Right cardiac atrium (tissue), 5 donors: ENCODE results near the gene STKLD1. TPM values are rescaled to one million over a fixed set of nuclear protein-coding genes. Genes with fewer than 3 reads are reported as not detected.
"Not testable (repeated sequence)": the region's sequence is repeated elsewhere in the genome, so short reads cannot be mapped to it uniquely, and the experiment has no call there.

Source experiments
- ATAC-seq, 2 donors: fragments of 200-7000 bp; cut with Tn5 transposase; one replicate each; pipeline versions ENCODE4 v1.8.0 to v1.9.1; 2020; ENCODE audit warnings: moderate library complexity in 2 of 2, mild to moderate bottlenecking in 1 of 2
- DNase-seq, 3 donors: peaks; one replicate each; pipeline ENCODE4 v3.0.0-alpha.2; 2020
- H3K27ac ChIP-seq: one replicate; pipeline ENCODE4 v1.5.1; 2013; ENCODE audit warnings: mild to moderate bottlenecking, low read length, control low read depth, moderate library complexity
- H3K27me3 ChIP-seq: one replicate; pipeline ENCODE4 v1.6.1; 2013; ENCODE audit not compliant: control insufficient read depth, insufficient read depth
- H3K4me1 ChIP-seq: one replicate; pipeline ENCODE4 v1.6.1; 2013; ENCODE audit warnings: low read length; ENCODE audit not compliant: control insufficient read depth, insufficient read depth
- H3K4me3 ChIP-seq: one replicate; pipeline ENCODE4 v1.5.1; 2013; ENCODE audit warnings: low read length, control low read depth
- H3K9me3 ChIP-seq: one replicate; pipeline ENCODE4 v1.6.1; 2013; ENCODE audit warnings: low read length; ENCODE audit not compliant: control insufficient read depth
- WGBS: extraction: QIAGEN DNeasy Blood & Tissue Kit; methylation state at CpG from one replicate; pipeline ENCODE4 v1.1.7; 2013; 5-methylcytosine and 5-hydroxymethylcytosine counted together
- intact Hi-C, 4 donors: fragments of 100-400 bp; cut with DNase I; formaldehyde crosslinking; loops; one replicate each; pipeline versions ENCODE4 v1.11.0 to v1.14.0; 2022 to 2023
- polyA plus RNA-seq: library from polyadenylated mRNA; stranded (reverse); fragments of 200-250 nt; gene quantifications from one replicate; pipeline ENCODE4 v1.2.3, GENCODE V29; 2013
- total RNA-seq, 4 donors: library from RNA; stranded (reverse); fragmentation: NEBNext Ultra II Directional; extraction: Animal tissue kit (Norgen Biotek cat#: 25700); gene quantifications; one replicate each; pipeline ENCODE4 v1.2.1, GENCODE V29; 2021
- donor health status: healthy with polysubstance abuse.
- donor health status: DM: no; HTN: yes; CAD: no.
- donor health status: DM: no; HTN: no; CAD: no.
- donor health status: DM: no; HTN: yes; CAD: no; lungs with severe emphysema.
- donor health status: DM: yes; HTN: yes; CAD: no.

STKLD1 gene
- total and polyA plus RNA-seq, 5 donors = 0.31 to 1.3 (median 0.70) TPM; not detected in 1

GRCh38 chr9:133367221-133367620 lies 8.9 kb upstream of the STKLD1 start:
- Histone ChIP-seq H3K4me1 (peaks cover 20% of the 10 kb centered on the region), H3K27ac (no peak overlapping the region), H3K27me3 (no peaks in the 10 kb centered on the region), H3K4me3 (no peak overlapping the region), H3K9me3 (no peaks in the 10 kb centered on the region)
- no peak for ATAC-seq
- intact Hi-C loops = no loop called here
- 90% methylated on average over 22 of the region's 22 CpGs for WGBS
- DNase-seq = peak in 1 of 3 donors; percentile 47

- Histone ChIP-seq H3K4me1 (peaks cover 24% of the 10 kb centered on the region), H3K27me3 (no peaks in the 10 kb centered on the region), H3K9me3 (no peaks in the 10 kb centered on the region), H3K4me3 (no peak overlapping the region), H3K27ac (no peak overlapping the region)
- WGBS = 77% methylated on average over 10 of the region's 10 CpGs
- intact Hi-C loops = no loop called here
- ATAC-seq (peak in 1 of 2 donors; percentile 19), DNase-seq (peak in 1 of 3 donors; percentile 37)
Measured at GRCh38 chr9:133367778-133368177, 8.4 kb upstream of the STKLD1 start.

GRCh38 chr9:133368249-133368881 lies 7.8 kb upstream of the STKLD1 start:
- Histone ChIP-seq H3K4me1 (peaks cover 27% of the 10 kb centered on the region), H3K4me3 (no peak overlapping the region), H3K27ac (no peak overlapping the region), H3K9me3 (no peaks in the 10 kb centered on the region), H3K27me3 (no peaks in the 10 kb centered on the region)
- ATAC-seq (peak in 1 of 2 donors; percentile 7), DNase-seq (peak in 1 of 3 donors; percentile 28)
- intact Hi-C loops = no loop called here
- WGBS = 64% methylated on average over 18 of the region's 18 CpGs

DNA sequence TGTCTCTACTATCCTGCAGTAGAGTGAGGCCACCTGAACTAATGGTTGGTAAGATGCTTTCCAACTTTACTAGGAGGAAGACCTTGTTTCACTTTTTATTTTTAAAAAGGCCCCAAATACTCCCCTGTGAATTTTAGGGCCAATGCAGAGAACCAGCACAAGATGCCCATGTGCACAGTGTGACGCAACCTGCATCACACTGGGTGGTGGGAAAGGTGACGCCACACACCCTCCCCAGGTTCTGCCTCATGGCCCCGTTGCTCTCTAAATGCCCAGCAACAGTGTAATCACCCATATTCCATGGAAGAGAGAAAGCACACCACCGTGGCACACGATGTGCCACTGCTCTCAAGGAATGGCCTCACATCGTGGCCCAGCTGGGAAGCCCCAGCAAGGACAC lies 6.7 kb upstream of the STKLD1 start:
- H3K27me3 ChIP-seq = no peaks in the 10 kb centered on the region
- H3K4me3 ChIP-seq = no peak overlapping the region
- no peak for DNase-seq
- 80% methylated on average over 6 of the region's 6 CpGs for WGBS
- peaks cover 27% of the 10 kb centered on the region for H3K4me1 ChIP-seq
- H3K27ac ChIP-seq = no peak overlapping the region
- no peaks in the 10 kb centered on the region for H3K9me3 ChIP-seq
- ATAC-seq = no peak
- intact Hi-C loops = no loop called here

DNA sequence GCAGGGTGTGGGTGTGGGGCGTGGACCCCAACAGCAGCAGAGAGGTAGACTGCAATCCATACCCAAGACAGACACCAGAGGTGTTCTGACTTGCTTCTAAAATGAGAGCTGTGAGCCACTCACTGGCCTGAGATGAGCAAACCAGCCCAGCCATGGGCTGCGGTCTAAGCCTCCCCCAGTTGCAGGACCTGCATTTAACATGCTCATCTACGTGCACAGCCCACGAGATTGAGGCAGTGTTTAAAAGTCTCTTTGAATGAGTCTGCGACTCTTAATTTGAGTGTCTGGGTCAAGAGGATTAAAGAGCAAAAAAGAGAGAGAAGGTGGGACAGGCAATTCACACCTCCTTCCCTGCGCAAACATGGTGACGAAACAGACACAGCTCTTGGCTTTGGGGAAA lies 6.2 kb upstream of the STKLD1 start:
- no peak overlapping the region for H3K27ac ChIP-seq
- ATAC-seq (no peak), DNase-seq (peak in 1 of 3 donors; percentile 25)
- 86% methylated on average over 7 of the region's 7 CpGs for WGBS
- H3K4me3 ChIP-seq = no peak overlapping the region
- no peaks in the 10 kb centered on the region for H3K9me3 ChIP-seq
- no peaks in the 10 kb centered on the region for H3K27me3 ChIP-seq
- H3K4me1 ChIP-seq = peaks cover 27% of the 10 kb centered on the region
- intact Hi-C loops = no loop called here

GRCh38 chr9:133370685-133371084 lies 5.5 kb upstream of the STKLD1 start:
- no peak overlapping the region for H3K4me3 ChIP-seq
- ATAC-seq (no peak), DNase-seq (peak in 1 of 3 donors; percentile 25)
- H3K9me3 ChIP-seq = no peaks in the 10 kb centered on the region
- peaks cover 27% of the 10 kb centered on the region for H3K4me1 ChIP-seq
- no peaks in the 10 kb centered on the region for H3K27me3 ChIP-seq
- 70% methylated on average over 9 of the region's 9 CpGs for WGBS
- intact Hi-C loops = no loop called here
- no peak overlapping the region for H3K27ac ChIP-seq

DNA sequence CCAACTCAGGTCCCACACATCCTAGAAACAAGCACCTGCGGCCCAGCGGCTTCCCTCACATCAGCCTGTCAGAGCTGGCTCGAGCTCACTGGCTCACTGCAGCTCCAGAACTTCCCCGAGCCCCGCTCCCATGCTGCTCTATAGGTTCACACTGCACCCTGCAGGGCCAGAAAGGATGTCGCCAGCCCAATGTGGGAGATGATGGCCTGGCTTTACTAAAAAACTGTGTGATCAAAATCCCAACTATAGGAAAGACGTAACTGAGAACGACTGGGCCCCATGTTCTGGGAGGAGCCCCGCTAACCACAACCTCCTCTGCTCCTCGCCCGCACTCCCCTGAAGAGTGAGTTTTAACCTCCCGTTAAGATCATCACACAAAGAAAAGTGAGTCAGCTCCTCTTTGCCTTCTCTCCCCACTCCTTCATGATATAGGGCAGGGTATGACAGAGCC lies 4.9 kb upstream of the STKLD1 start:
- Histone ChIP-seq H3K4me3 (no peak overlapping the region), H3K4me1 (peaks cover 27% of the 10 kb centered on the region), H3K27me3 (no peaks in the 10 kb centered on the region), H3K9me3 (no peaks in the 10 kb centered on the region), H3K27ac (peak overlapping the region; percentile 10)
- no peak for ATAC-seq
- DNase-seq = peak in 1 of 3 donors; percentile 42
- intact Hi-C loops = no loop called here
- 61% methylated on average over 12 of the region's 12 CpGs for WGBS

GRCh38 chr9:133372144-133372543 lies 4.0 kb upstream of the STKLD1 start:
- ATAC-seq (no peak), DNase-seq (peak in 2 of 3 donors; percentile 64 to 66)
- intact Hi-C loops = no loop called here
- Histone ChIP-seq H3K4me1 (peaks cover 27% of the 10 kb centered on the region), H3K27me3 (no peaks in the 10 kb centered on the region), H3K9me3 (no peaks in the 10 kb centered on the region), H3K27ac (no peak overlapping the region), H3K4me3 (no peak overlapping the region)
- WGBS = 59% methylated on average over 7 of the region's 7 CpGs

GRCh38 chr9:133374612-133375115 lies 1.5 kb upstream of the STKLD1 start:
- ATAC-seq = no peak
- H3K9me3 ChIP-seq = no peaks in the 10 kb centered on the region
- peak overlapping the region; percentile 97 for H3K4me3 ChIP-seq
- intact Hi-C loops = no loop called here
- peaks cover 19% of the 10 kb centered on the region for H3K4me1 ChIP-seq
- 14% methylated on average over 12 of the region's 12 CpGs for WGBS
- DNase-seq = no peak
- no peak overlapping the region for H3K27ac ChIP-seq
- no peaks in the 10 kb centered on the region for H3K27me3 ChIP-seq

- ATAC-seq (peak in 1 of 2 donors; percentile 2), DNase-seq (peak in 2 of 3 donors; percentile 45 to 66)
- Histone ChIP-seq H3K27ac (peak overlapping the region; percentile 77), H3K4me3 (peak overlapping the region; percentile 97), H3K27me3 (no peaks in the 10 kb centered on the region), H3K4me1 (peaks cover 19% of the 10 kb centered on the region), H3K9me3 (no peaks in the 10 kb centered on the region)
- whole genome bisulfite sequencing = under 1% methylated on average over 39 of the region's 39 CpGs
- intact Hi-C loops = no loop called here
Measured at GRCh38 chr9:133375116-133375723, 946 bp upstream of the STKLD1 start.

DNA sequence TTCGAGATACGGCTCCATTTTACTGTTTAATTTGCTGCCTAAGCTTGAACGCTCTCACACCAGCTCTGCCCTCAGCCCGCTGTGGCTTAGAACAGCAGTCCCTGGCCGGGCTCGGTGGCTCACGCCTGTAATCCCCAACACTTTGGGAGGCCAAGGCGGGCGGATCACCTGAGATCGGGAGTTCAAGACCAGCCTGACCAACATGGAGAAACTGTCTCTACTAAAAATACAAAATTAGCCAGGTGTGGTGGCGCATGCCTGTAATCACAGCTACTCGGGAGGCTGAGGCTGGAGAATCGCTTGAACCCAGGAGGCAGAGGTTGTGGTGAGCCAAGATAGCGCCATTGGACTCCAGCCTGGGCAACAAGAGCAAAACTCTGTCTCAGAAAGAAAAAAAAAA lies 1.1 kb downstream of the STKLD1 start:
- H3K27ac ChIP-seq, H3K4me3 ChIP-seq, ATAC-seq, H3K9me3 ChIP-seq, DNase-seq, H3K4me1 ChIP-seq, H3K27me3 ChIP-seq, intact Hi-C loops: not testable (repeated sequence)
- 93% methylated on average over 14 of the region's 14 CpGs for WGBS
